ENCODE measurements around the gene EPHA2.
"Not testable (repeated sequence)": the region's sequence is repeated elsewhere in the genome, so short reads cannot be mapped to it uniquely, and the experiment has no call there.

Gene EPHA2

DNA sequence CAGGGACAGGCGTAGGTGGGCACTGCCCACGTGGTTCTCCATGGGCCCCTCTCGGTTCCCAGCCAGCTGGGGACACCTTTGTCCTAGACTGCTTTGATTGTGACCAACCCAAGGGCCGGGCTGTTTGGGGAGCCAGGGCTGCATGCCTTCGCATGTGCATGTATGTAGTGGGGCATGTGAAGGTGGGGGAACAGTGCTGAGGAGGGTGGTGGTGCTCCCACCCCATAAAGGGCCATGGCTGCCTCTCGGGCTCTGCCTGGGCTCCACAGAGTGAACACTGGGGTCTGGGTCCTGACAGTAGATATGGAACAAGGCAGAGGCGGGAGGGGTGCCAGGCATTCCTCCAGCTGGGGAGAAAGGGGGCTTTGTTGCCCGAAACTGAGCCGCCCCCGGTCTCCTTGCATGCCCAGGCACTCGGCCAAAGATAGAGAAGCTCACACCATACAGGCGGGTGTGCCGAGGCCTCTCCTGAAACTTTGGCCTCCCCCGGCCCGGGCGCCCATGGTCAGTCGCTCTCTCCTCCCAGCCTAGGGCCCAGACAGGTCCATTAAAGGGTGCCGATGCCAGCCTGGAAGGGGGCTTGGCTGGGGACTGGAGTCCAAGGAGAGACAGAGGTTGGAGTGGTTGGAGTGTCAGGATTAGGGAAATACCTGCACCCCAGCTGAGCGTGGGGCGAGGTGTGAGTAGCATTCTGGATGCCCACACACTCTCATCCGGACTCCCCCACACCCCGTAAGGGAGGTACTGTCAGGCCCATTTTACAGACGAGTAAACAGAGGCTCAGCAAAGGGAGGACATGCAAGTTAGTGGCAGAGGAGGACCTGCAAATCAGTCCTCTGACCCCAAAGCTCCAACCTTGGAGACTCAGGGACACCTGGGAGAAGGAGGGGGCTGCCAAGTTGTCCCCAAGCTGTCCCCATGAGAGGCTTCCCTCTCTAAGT lies 41.1 kb downstream of the EPHA2 start:
- peak in 6 of 42 donors; percentile 6 to 42 (median 22) for DNase-seq
- intact Hi-C loops (cut with DNase I) = no loop called here

DNA sequence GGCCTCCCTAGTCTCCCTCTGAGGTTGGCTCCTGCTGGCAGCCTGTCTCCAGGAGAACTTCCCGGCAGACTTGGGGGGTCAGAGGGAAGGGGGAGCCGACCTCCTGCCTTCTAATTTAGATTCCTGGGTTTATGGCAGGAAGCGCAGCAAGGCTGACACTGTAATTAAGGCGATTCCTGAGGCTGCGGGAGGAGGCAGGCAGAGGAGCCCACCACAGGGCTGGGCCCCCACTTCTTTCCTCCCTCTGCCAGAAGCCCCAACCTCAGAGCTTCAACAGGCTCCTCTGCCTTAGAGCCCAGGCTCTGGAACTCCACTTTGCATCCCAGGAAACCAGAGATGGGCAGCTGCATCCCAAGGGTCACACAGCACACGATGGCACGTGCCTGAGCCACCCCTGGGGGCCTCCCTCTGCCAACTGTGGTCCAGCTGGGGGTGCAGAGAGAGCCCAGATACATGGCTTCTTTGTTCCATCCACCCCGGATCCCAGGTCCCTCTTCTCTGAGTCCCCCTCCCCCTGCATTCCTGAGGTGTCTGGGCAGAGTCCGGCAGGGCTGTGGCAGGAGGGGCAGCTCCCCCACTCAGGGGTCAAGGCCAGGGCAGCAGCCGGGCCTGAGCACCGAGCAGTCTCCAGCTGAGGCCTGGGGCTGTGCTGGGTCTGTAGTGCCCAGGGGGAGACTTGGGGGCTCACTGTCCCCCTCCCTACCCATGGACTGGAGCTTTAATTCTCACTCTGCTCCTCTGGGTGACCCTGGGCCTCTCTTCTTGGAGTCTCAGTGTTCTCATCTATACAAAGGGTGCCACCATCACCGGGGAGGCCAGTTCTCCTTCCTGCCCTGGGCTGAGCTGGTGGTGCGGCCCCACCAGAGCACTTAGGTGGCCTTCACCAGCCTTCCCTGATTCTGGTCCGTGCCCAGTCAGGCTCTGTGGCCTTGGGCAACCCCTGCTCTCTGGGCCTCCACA lies 43.0 kb downstream of the EPHA2 start:
- DNase-seq = no peak
- intact Hi-C loops (cut with DNase I) = no loop called here

DNA sequence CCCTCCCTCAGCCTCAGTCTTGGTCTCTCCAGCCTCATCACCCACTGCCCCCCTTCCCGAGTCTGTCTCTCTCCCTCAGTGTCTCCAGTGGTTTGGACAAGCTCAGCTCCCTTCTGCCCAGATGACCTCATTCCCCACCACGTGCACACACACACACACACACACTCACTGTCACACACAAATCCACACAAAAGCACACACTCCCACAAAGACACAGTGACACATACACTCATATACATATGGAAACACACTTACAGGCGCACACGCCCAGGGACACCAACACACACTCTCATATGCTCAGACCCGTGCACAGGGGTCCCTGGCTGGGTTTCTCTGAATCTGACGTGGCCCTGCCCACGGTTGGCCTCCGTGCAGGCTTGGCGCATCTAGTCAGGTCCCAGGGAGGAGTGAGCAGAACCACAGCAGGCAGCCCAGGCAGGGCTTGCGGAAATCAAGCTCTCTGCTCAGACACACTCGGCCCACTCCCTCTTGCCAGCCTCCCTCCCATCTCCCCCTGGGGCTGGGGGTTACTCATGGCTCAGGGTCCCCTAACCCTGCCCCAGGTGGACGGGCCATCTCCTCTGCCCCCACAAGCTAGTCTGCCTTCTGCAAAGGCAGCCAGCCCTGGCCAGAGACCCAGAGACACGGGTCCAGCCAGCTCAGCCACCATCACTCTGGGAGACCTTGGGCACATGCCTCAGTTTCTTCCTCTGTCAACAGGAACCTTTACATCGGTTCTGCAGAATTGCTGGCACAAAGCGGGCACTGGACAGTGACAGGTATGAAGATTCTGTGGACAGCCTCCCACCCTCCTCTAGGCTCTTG lies 43.9 kb downstream of the EPHA2 start:
- intact Hi-C loops (cut with DNase I) = no loop called here
- DNase-seq = no peak

DNA sequence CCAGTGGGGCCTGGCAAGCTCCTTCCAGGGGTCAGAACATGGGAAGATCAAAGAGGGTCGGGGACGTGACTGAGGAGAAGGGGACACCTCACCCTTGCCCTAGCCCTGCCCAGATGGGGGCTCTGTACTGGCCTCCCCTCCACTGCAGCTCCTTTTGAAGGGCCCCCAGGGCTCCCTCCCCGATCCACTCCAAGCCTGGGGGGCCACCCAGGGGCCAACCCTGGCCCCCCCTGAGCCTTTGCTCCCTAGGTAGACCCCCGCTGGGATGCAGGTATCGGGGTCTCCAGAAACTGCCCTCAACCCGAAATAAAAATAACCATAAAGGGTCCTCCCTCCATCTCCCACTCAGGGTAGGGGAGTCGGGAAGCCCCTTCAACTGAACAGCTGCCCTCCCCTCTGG lies 45.0 kb downstream of the EPHA2 start:
- DNase-seq = no peak
- intact Hi-C loops (cut with DNase I) = no loop called here

DNA sequence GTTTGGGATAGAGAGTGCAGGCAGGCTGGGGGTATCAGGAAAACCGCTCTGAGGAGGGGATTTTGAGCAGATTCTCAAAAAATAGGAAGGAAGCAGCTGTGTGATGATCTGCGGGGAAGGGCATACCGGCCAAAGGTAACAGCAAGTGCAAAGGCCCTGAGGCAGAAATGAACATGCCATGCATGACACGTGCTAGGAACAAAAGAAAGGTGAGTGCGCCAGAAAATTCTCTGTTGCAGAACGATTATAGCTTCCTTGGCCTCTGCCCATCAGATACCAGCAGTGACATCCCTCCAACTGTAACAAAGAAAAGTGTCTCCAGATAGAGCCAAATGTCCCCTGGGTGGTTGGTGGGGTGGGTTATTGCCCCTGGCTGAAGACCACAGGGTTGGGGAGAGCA lies 45.4 kb downstream of the EPHA2 start:
- no peak for DNase-seq
- intact Hi-C loops (cut with DNase I) = no loop called here

DNA sequence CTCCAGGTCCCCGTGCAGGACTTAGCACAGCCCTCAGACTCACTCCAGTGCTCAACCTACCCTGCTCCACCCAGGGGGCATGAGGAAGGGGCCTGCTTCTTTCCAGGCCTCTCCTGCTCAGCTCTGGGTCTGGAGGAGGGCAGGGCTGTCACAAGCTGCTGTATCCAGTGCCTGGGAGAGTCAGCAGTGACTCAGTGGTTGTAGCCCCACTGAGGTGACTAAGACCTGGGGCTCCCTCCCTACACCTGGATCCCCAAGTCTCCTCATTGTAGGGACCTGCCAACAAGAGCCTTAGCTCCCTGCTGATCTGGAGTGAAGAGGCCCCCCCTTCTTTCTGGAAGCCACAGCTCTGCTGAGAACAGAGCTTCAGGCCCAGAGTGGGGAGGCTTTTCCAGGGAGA lies 46.3 kb downstream of the EPHA2 start:
- DNase-seq = no peak

DNA sequence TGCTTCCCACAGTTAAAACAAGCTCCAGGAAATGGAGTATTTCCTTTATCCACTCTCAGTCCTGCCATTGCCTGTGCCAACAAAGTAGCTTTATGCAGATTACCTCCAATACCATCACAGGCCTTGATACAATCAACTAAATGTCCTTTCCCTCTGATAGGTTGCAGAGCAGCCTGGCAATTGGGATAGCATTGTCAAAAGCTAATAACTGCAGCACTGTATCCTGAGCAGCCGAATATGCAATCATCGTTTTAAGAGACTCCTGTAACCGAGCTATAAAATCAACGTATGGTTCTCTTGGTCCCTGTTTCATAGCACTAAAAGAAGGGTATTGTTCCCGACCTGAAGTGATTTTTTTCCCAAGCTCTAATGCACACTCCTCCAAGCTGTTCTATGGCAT lies 48.8 kb downstream of the EPHA2 start:
- intact Hi-C loops (cut with DNase I); DNase-seq: not testable (repeated sequence)

More for the DNA sequence above, 46.3 kb downstream of the EPHA2 start:
- intact Hi-C loops (cut with DNase I) = no loop called here

DNA sequence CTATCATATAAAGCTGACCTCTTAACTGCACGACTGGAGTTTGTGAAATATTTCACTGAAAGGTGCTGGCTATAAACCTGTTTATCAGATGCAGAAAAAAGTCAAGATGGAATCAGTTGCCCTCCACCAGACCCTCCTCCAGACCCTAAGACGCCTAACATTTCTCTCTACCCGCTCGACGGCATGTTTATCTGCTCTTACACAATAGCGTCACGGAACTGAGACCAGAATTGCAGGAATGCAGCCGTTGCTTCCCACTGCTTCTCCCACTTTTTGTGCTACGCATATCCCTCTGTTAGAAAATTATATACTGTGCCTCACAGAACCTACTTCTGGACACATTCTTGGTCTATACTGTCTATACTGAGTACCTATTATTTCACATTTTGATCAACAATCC lies 54.2 kb downstream of the EPHA2 start:
- intact Hi-C loops (cut with DNase I) = no loop called here
- no peak for DNase-seq

DNA sequence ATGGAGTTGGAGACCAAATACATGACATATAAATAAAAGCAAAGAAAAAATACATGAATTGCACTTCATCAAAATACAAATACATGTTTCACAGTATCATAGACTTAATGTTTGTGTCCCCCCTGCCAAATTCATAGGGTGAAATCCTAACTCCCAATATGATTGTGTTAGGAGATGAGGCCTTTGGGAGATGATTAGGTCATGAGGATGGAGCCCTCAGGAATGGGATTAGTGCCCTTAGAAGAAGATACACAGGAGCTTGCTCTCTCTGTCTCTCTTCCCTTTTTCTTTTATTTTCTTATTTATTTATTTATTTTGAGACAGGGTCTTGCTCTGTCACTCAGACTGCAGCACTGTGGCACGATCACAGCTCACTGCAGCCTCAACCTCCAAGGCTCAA lies 56.5 kb downstream of the EPHA2 start:
- DNase-seq = no peak
- intact Hi-C loops (cut with DNase I) = no loop called here

DNA sequence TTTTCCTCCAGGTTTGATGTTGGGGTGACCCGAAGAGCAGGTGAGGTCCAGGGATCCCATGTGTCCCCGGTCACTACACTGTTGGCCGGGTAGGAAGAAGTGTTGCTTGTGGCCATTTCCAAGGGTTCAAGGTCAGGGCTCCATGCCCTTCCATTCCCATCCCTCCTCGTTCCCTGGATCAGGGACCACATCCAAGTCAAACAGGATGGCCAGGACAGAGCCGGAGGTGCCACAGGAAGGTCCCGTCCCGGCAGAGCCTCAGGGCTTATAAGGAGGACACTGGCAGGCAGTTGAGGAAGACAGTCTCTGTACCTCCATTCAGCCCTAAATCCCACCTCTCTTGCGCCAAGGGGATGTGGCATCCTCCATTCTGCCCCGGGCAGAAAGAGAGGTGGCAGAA lies 60.4 kb downstream of the EPHA2 start:
- DNase-seq = no peak
- intact Hi-C loops (cut with DNase I) = no loop called here

DNA sequence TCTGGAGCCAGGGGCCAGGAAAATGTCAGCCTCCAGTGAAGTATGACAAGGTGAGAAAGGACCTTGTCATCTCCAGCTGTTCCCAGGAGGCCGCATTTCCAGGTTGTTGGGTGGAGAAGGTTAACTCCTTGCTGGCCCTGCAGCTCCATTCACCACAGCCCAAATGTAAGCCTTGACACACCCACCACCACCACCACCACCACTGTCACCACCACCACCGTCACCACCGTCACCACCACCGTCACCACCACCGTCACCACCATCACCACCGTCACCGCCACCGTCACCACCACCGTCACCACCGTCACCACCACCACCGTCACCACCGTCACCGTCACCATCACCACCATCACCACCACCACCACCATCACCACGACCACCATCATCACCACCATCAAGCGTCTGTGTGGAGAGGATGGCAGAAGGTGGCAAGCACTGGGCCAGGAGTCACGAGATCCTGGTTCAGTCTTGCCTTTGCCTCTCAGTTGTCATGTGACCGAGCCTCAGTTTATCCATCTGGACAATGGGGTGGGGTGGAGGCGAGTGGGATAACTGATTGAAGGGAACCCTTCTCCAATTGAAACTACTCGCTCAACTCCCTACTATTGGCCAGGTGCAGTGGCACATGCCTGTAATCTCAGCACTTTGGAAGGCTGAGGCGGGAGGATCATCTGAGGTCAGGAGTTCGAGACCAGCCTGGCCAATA lies 61.3 kb downstream of the EPHA2 start:
- DNase-seq = no peak
- intact Hi-C loops (cut with DNase I) = no loop called here

DNA sequence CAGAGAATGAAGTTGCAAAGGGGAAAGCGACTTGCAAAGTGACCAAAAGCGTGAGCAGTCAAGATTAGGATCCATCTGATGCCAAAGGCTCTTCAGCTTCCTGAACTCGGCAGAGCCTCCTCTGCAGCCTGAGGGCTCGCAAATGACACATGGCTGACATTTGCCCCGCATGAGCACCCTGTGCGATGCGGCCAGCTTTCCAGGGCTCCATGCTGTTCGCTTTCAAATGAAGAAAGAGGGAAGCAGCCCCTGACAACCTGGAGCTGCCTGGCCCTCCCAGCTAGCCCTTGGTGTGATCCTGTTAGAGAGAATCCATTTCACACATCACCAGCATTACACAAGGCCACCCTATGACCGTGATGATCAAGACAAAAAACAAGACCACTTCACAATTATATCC lies 62.3 kb downstream of the EPHA2 start:
- DNase-seq = no peak
- intact Hi-C loops (cut with DNase I) = no loop called here

DNA sequence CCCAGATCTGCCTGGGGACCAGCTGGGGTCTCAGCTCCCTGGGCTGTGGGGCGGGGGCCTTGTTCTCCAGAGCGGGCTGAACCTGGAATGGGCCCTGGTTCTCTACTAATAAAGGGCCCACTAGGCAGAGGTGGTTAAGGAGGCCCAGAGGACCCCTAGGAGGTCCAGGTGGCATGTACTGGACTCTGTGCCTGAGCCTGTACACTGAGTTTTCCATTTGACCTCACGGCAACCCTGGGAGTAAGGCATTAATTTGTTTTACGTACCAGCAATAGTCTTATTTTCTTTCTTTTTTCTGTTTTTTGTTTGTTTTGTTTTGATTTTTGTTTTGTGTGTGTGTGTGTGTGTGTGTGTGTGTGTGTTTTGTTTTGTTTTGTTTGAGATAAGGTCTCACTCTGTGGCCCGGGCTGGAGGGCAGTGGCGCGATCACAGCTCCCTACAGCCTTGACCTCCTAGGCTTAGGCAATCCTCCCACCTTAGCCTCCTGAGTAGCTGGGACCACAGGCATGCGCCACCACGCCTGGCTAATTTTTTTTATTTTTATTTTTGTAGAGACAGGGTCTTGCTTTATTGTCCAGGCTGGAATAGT lies 62.9 kb downstream of the EPHA2 start:
- intact Hi-C loops (cut with DNase I) = no loop called here
- no peak for DNase-seq

DNA sequence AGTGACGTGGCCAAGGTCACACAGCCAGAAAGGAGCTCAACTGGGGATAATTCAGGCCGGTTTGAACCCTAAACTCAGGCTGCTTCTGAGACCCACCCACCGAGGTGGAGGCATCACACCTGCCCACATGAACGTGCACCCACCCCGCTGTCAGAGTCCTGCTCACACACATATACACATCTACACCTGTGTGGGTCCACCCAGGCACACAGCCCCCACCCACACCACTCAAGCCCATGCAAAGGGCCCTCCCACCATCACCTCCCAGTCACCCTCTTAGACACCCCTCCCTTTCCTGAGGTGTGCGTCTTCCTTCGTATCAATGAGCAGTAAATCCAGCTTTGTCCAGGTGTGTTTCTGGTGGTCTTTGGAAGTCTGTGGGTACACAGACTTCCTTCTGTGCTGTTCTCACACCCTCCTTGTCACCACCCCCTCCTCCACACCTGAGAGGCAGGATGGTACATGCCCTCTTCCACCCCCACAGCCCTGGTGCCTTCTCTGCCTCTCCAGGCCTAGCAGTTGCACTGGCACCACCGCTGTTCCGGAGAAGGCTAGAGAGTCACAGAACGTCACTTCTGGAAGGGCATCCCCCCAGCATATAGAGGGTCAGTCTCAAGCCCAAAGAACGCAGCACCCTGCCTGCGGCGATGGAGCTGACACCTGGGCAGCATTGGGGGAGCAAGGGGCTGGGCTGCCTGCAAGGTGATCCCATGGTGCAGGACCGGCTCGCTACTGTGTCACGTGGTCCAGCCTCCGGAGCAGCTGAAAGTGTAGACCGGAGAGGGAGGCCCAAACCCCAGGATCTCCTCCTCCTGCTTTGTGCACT lies 63.6 kb downstream of the EPHA2 start:
- intact Hi-C loops (cut with DNase I) = no loop called here

DNA sequence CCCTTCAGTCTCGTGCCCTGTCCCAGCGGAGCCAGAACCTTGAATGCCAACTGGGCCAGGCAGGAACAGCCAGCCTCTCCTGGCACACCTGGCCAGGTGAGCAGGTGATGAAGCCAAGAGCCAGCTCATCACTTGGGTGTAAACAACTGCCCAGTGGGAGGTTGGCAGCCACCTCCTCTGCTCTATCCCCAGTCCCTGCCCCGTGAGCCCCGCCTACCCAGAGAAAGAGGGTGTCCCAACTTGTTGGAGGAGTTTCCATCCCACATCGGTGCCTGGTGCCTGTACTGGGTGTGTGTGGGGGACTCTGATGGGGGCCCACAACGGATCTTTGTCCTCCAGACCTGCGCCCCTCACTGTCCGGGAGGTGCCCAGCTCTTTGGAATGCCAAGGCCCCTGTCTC lies 64.6 kb downstream of the EPHA2 start:
- intact Hi-C loops (cut with DNase I) = no loop called here
- no peak for DNase-seq

More for the DNA sequence above, 63.6 kb downstream of the EPHA2 start:
- DNase-seq = no peak

DNA sequence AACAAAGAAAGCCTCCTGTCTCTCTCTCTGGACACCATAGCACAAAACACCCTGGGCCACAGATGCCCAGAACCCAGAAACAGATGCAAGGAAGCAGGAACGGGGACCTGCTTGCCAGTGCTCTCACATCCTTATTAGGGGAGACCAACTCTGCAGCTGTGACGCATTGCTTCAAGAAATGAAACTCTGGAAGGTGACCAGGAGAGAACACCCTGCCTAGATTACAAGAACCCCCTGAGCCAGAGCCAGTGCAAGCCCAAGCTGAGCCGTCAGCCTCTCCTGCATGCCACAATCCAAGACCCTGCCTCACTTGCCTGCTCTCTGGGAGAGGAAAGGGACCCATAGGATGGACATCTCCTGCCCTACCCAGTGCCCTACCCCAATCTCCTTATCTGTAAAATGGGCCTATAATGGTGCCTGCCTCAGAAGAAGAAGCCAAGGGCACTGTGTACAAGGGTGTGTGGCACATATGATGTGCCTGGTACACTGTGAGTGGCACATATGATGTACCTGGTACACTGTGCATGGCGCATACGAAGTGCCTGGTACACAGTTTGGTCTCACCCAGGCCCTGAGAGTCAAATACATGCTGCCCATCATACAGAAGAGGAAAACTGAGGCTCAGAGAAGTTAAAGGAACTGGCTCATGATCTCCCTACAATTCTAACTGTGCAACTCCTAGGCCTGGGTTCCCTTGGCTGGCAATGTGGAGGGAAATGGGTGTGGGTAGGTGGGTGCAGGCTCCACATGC lies 65.6 kb downstream of the EPHA2 start:
- intact Hi-C loops (cut with DNase I) = no loop called here

DNA sequence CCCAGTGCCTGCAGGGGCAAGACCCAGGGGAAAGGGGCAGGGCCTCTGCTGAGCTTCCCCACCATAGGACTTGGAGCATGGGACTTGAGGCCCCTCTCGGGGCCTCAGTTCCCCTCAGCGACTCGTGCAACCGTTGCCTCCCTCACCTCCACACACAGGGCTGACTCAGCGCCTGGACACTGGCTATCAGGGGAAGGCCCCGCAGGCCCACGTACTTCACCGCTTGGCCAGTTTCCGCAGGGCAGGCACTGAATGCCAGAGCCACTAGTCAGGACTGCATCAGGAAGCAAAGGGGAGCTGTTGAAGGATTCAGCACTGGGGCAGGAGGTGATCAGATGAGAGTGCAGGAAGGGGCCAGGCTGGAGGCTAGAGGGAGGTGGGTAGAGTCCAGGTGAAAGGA lies 66.9 kb downstream of the EPHA2 start:
- DNase-seq = no peak
- intact Hi-C loops (cut with DNase I) = loop anchor here (10.0 kb wide), 1 partner anchor 276 kb away; the partner anchor contains the start of gene SZRD1

More for the DNA sequence above, 65.6 kb downstream of the EPHA2 start:
- DNase-seq = no peak
